HepG2 (cell line): ENCODE results near the gene CDC42BPG. TPM values are rescaled to one million over a fixed set of nuclear protein-coding genes. Genes with fewer than 3 reads are reported as not detected.

Experiments
- HMG20B ChIP-seq: conservative IDR thresholded peaks from 2 replicates; pipeline ENCODE4 v1.6.1; 2016; ENCODE audit warnings: missing genetic modification reagents, missing compliant biosample characterization
- JUND ChIP-seq: sonication (generic); formaldehyde crosslinking; IDR thresholded peaks from 2 replicates; pipeline ENCODE4 v1.8.0; 2022; ENCODE audit warnings: mild to moderate bottlenecking, missing genetic modification reagents
- KDM2A ChIP-seq: sonication (generic); formaldehyde crosslinking; IDR thresholded peaks from 2 replicates; pipeline ENCODE4 v1.4.0; 2020; ENCODE audit warnings: low read depth, missing genetic modification reagents, borderline replicate concordance
- KLF12 ChIP-seq: sonication (generic); formaldehyde crosslinking; IDR thresholded peaks from 2 replicates; pipeline ENCODE4 v1.4.0; 2020; ENCODE audit warnings: missing genetic modification reagents, borderline replicate concordance
- MYPOP ChIP-seq: sonication (generic); formaldehyde crosslinking; IDR thresholded peaks from 2 replicates; pipeline ENCODE4 v1.8.1; 2023; ENCODE audit warnings: mild to moderate bottlenecking, moderate library complexity, missing genetic modification reagents
- RBM22 ChIP-seq: fragments of 200-400 bp; formaldehyde crosslinking; optimal IDR thresholded peaks from 2 replicates; pipeline ENCODE3; 2017; ENCODE audit warnings: mild to moderate bottlenecking, low read length, moderate library complexity
- SP140L ChIP-seq: sonication (generic); formaldehyde crosslinking; IDR thresholded peaks from 2 replicates; pipeline ENCODE4 v1.4.0; 2020; ENCODE audit warnings: missing genetic modification reagents, borderline replicate concordance
- TBL1XR1 ChIP-seq: fragments of 150-350 bp; IDR thresholded peaks from 2 replicates; pipeline ENCODE4 v1.6.1; 2014; ENCODE audit warnings: borderline replicate concordance, low read length; ENCODE audit not compliant: partially characterized antibody
- ZFP90 ChIP-seq: sonication (generic); formaldehyde crosslinking; IDR thresholded peaks from 2 replicates; pipeline ENCODE4 v1.8.0; 2022; ENCODE audit warnings: missing genetic modification reagents, mild to moderate bottlenecking, inconsistent platforms, borderline replicate concordance
- ZNF136 ChIP-seq: sonication (generic); formaldehyde crosslinking; IDR thresholded peaks from 2 replicates; pipeline ENCODE4 v1.8.1; 2022; ENCODE audit warnings: low read depth, mild to moderate bottlenecking, moderate library complexity, missing genetic modification reagents
- ZNF234 ChIP-seq: sonication (generic); formaldehyde crosslinking; conservative IDR thresholded peaks from 2 replicates; pipeline ENCODE4 v1.5.1; 2020; ENCODE audit warnings: mild to moderate bottlenecking, missing genetic modification reagents
- ZNF235 ChIP-seq: sonication (generic); formaldehyde crosslinking; IDR thresholded peaks from 2 replicates; pipeline ENCODE4 v1.8.1; 2023; ENCODE audit warnings: mild to moderate bottlenecking, missing genetic modification reagents, borderline replicate concordance
- ZNF318 ChIP-seq: sonication (generic); formaldehyde crosslinking; IDR thresholded peaks from 2 replicates; pipeline ENCODE4 v1.4.0; 2020; ENCODE audit warnings: mild to moderate bottlenecking, missing genetic modification reagents
- ZNF580 ChIP-seq: IDR thresholded peaks from 2 replicates; pipeline ENCODE4 v1.6.1; 2016; ENCODE audit warnings: low read depth, borderline replicate concordance
- ZNF607 ChIP-seq: sonication (generic); formaldehyde crosslinking; IDR thresholded peaks from 2 replicates; pipeline ENCODE4 v1.5.1; 2020; ENCODE audit warnings: missing genetic modification reagents, mild to moderate bottlenecking, borderline replicate concordance
- ZNF792 ChIP-seq: IDR thresholded peaks from 2 replicates; pipeline ENCODE4 v1.6.1; 2016
- polyA plus RNA-seq, 8 experiments: library from polyadenylated mRNA; depleted of rRNA in 3 of 8; stranded (reverse) in 7 of 8; unstranded in 1 of 8; fragments of >200 nt; fragmentation: Illumina TruSeq in 4 of 8; extraction: Trizol in 4 of 8; gene quantifications; 2 replicates each; pipeline versions ENCODE4 v1.2.1 to v1.2.3, GENCODE V29; 2011 to 2016; ENCODE audit warnings: low read depth in 4 of 8, missing spikeins in 1 of 8, mixed read lengths in 1 of 8; ENCODE audit not compliant: insufficient read depth in 1 of 8
- total RNA-seq, 5 experiments: library from RNA; depleted of rRNA; stranded (reverse); fragments of >200 nt; fragmentation: Illumina TruSeq; extraction: Trizol; gene quantifications; 2 replicates each; pipeline ENCODE4 v1.2.3, GENCODE V29; 2016; ENCODE audit warnings: low read depth in 1 of 5

Gene CDC42BPG
- total and polyA plus RNA-seq, 2 of the 13 experiments (the other 11 are each of a cell fraction or from before 2014, with no cell fraction given): 0.55 to 1.4 TPM

GRCh38 chr11:64878494-64879243, 34.2 kb upstream of the CDC42BPG start, which contains the start of gene EHD1 (continued):
- peak; percentile 70; the same call in 1 of the 2 replicates for TF ChIP-seq ZNF318
- peak; percentile 62; the same call in 1 of the 2 replicates for TF ChIP-seq ZNF234 (CRISPR knock-in tag)
- 0 out of 2 replicates have a peak, but pooled peaks have one; percentile 30 for TF ChIP-seq ZNF136 (CRISPR knock-in tag)
- TF ChIP-seq ZNF580 (CRISPR knock-in tag): 0 out of 2 replicates have a peak, but pooled peaks have one; percentile 10
- no peak for TF ChIP-seq HMG20B (CRISPR knock-in tag)
- peak; percentile 71 for TF ChIP-seq ZNF792 (CRISPR knock-in tag)
- peak; percentile 82 for TF ChIP-seq ZFP90
- peak; percentile 82; the same call in 1 of the 2 replicates for TF ChIP-seq ZNF607 (CRISPR knock-in tag)
- TF ChIP-seq ZNF235 (CRISPR knock-in tag): 0 out of 2 replicates have a peak, but pooled peaks have one; percentile 82
- TF ChIP-seq KDM2A (CRISPR knock-in tag): peak; percentile 92
- TF ChIP-seq KLF12 (CRISPR knock-in tag): no peak
- 0 out of 2 replicates have a peak, but pooled peaks have one; percentile 46 for TF ChIP-seq SP140L (CRISPR knock-in tag)
- TF ChIP-seq TBL1XR1: peak; percentile 61
- TF ChIP-seq MYPOP (CRISPR knock-in tag): peak; percentile 82
- no peak for TF ChIP-seq JUND (CRISPR knock-in tag)
- TF ChIP-seq RBM22: peak; percentile 77
